Fibroblast of villous mesenchyme (primary cell): ENCODE data around the gene PRKD1. TPM values are rescaled to one million over a fixed set of nuclear protein-coding genes. Genes with fewer than 3 reads are reported as not detected.

Experiments used
- DNase-seq: peaks from one replicate; pipeline ENCODE4 v3.0.0-alpha.2; 2010; ENCODE audit warnings: low read depth
- H3K4me3 ChIP-seq: 2 replicates; pipeline ENCODE4 v1.5.1; 2011; ENCODE audit warnings: low read depth, mild to moderate bottlenecking, low read length
- CTCF ChIP-seq: IDR thresholded peaks from 2 replicates; pipeline ENCODE4 v1.5.1; 2012; ENCODE audit warnings: low read depth, mild to moderate bottlenecking, low read length; ENCODE audit not compliant: insufficient read depth
- total RNA-seq: library from RNA; depleted of rRNA; stranded (reverse); fragments of >200 nt; gene quantifications from 2 replicates; pipeline ENCODE4 v1.2.3, GENCODE V29; 2012

The PRKD1 gene
- total RNA-seq, 1 donor = 13.8 TPM

- no peak for TF ChIP-seq CTCF
- DNase-seq = no peak
- no peak overlapping the region for H3K4me3 ChIP-seq
Observed at GRCh38 chr14:29895591-29896083, 32.0 kb downstream of the PRKD1 start.

GRCh38 chr14:29893989-29894388, 33.7 kb downstream of the PRKD1 start:
- TF ChIP-seq CTCF = no peak
- DNase-seq = no peak
- H3K4me3 ChIP-seq = no peak overlapping the region

DNA sequence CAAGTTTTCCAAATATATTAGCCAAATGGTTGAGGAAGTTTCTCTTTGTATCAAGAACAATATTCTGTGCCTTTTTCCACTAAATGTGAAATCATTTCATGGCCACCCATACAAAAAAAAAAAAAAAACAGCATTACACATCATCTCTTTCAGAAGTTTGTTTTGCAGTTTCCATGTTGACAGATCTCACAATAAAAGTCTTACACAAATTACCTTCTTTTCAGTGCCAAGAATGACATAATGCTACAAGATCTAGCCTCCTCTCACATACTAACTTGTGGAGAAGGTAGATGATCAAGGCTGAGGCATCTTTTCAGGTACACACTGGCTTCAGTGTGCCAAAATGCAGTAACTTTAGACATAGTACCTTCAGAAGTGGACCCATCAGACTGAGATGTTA, 35.3 kb downstream of the PRKD1 start:
- TF ChIP-seq CTCF = no peak
- no peak overlapping the region for H3K4me3 ChIP-seq
- DNase-seq = peak; percentile 28

- DNase-seq = no peak
- no peak overlapping the region for H3K4me3 ChIP-seq
- no peak for TF ChIP-seq CTCF
Observed at GRCh38 chr14:29885988-29886387, 41.7 kb downstream of the PRKD1 start.

DNA sequence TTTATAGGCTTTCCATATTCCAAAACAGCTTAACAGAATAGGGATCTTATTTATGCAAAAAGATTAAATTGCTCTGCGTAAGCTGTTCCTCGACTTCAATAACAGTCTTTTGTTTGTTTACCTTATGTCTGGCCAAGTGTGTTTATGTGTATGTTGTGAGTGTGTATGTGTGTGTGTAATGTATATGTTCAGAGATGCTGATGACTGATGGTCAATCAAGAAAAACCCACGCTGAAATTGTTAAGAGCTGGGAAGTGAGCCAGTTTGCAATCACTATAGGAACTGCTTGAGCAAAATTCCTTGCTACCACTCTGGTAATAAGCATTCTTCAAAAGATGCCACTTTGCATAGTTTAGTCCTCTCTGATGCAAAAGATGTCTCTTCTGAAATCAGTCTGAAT, 59.6 kb downstream of the PRKD1 start:
- TF ChIP-seq CTCF = no peak
- DNase-seq = no peak
- H3K4me3 ChIP-seq = no peak overlapping the region

- H3K4me3 ChIP-seq = no peak overlapping the region
- no peak for TF ChIP-seq CTCF
- no peak for DNase-seq
Observed at GRCh38 chr14:29865299-29865698, 62.3 kb downstream of the PRKD1 start.

GRCh38 chr14:29861996-29862395, 65.7 kb downstream of the PRKD1 start:
- TF ChIP-seq CTCF = no peak
- no peak for DNase-seq
- H3K4me3 ChIP-seq = no peak overlapping the region
